Memory B cell (primary cell): ENCODE results near the gene ITIH3.

ENCODE experiments used
- ATAC-seq: fragments of 150-1000 bp; cut with Tn5 transposase; 2 replicates; pipeline ENCODE4 v1.10.0; 2021; ENCODE audit warnings: low read depth, mild to moderate bottlenecking, moderate library complexity
- DNase-seq, 2 donors: peaks; one replicate each; pipeline ENCODE4 v3.0.0; 2022; ENCODE audit warnings: low spot score in 2 of 2
- H3K27ac Mint-ChIP-seq: one replicate; pipeline ENCODE4 v1.8.0; 2022; ENCODE audit warnings: mild to moderate bottlenecking, moderate library complexity, mixed read lengths
- H3K27me3 Mint-ChIP-seq: one replicate; pipeline ENCODE4 v1.8.0; 2022; ENCODE audit warnings: mixed read lengths
- H3K36me3 Mint-ChIP-seq: one replicate; pipeline ENCODE4 v1.8.0; 2022; ENCODE audit warnings: mild to moderate bottlenecking, mixed read lengths
- H3K4me1 Mint-ChIP-seq: one replicate; pipeline ENCODE4 v1.8.0; 2022; ENCODE audit warnings: mixed read lengths
- H3K4me3 Mint-ChIP-seq: one replicate; pipeline ENCODE4 v1.8.0; 2022; ENCODE audit warnings: mild to moderate bottlenecking, moderate library complexity, mixed read lengths
- H3K9me3 Mint-ChIP-seq: one replicate; pipeline ENCODE4 v1.8.0; 2022; ENCODE audit warnings: mixed read lengths

The ITIH3 gene

GRCh38 chr3:52784931-52785590 is 9.5 kb upstream of the ITIH3 start:
- H3K9me3 Mint-ChIP-seq = no peaks in the 10 kb centered on the region
- peaks cover 5% of the 10 kb centered on the region for H3K4me1 Mint-ChIP-seq
- no peaks in the 10 kb centered on the region for H3K36me3 Mint-ChIP-seq
- peaks cover 2% of the 10 kb centered on the region for H3K27me3 Mint-ChIP-seq
- DNase-seq = no peak
- no peak overlapping the region for H3K4me3 Mint-ChIP-seq
- no peak for ATAC-seq
- H3K27ac Mint-ChIP-seq = no peak overlapping the region

DNA sequence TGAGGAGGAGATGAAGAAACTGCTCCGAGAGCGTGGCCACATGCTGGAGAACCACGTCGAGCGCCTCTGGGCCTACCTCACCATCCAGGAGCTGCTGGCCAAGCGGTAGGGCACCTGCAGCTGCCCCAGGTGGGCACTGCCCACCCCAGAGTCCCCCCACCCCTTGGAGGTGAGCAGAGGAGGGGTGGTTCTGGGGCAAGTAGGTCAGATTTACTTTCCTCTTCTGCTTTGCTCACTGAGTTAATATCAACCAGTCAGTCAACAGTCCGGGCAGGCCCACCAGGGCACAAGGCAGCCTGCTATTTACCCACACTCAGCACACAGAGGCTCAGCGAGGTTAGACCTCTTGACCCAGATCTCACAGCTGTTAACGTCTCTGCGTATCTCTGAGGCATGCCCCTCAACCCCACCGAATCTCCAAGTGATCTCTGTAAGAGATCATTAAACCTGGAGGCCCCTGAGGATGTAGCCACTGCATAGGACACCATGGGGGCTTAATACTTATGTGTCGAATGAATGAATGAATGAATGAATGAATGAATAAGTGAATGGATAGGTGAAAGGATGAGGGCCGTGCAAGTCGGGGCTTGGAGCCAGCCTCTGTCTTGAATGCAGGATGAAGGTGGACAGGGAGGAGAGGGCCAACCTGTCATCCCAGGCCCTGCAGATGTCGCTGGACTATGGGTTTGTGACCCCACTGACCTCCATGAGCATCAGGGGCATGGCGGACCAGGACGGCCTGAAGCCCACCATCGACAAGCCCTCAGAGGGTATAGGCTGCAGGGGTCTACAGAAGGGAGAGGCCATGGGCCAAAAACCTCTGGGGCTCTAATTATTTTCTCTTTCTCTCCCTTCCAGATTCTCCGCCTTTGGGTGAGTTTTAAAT is 8.0 kb upstream of the ITIH3 start:
- Mint-ChIP-seq H3K27ac (no peak overlapping the region), H3K4me3 (no peak overlapping the region)

DNA sequence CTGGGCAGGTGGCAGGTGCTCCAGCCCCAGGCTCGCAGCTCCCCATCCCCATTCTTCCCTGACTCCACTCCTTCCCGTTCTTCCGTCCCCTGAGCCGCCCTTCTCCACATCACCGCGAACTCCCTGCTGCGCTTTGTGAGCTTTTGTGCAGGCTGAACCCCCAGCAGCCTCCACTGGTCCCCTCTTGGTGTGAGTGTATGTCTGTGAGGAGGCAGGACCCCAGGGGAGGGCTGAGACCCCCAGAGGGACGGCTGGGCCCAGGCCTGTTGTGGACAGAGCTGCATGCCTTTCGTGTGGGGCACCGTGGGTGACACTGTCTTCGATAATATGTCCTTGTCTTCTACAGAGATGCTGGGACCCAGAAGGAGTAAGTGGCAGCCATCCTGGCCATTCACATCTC is 7.3 kb upstream of the ITIH3 start:
- no peak overlapping the region for H3K4me3 Mint-ChIP-seq
- H3K27me3 Mint-ChIP-seq = peaks cover 5% of the 10 kb centered on the region
- H3K9me3 Mint-ChIP-seq = no peaks in the 10 kb centered on the region
- no peak for DNase-seq
- no peaks in the 10 kb centered on the region for H3K4me1 Mint-ChIP-seq
- no peak overlapping the region for H3K27ac Mint-ChIP-seq
- no peak for ATAC-seq
- H3K36me3 Mint-ChIP-seq = no peaks in the 10 kb centered on the region

More for the DNA sequence above, 8.0 kb upstream of the ITIH3 start:
- H3K9me3 Mint-ChIP-seq = no peaks in the 10 kb centered on the region
- H3K4me1 Mint-ChIP-seq = no peaks in the 10 kb centered on the region
- H3K27me3 Mint-ChIP-seq = peaks cover 2% of the 10 kb centered on the region
- no peaks in the 10 kb centered on the region for H3K36me3 Mint-ChIP-seq
- DNase-seq = no peak
- ATAC-seq = no peak

DNA sequence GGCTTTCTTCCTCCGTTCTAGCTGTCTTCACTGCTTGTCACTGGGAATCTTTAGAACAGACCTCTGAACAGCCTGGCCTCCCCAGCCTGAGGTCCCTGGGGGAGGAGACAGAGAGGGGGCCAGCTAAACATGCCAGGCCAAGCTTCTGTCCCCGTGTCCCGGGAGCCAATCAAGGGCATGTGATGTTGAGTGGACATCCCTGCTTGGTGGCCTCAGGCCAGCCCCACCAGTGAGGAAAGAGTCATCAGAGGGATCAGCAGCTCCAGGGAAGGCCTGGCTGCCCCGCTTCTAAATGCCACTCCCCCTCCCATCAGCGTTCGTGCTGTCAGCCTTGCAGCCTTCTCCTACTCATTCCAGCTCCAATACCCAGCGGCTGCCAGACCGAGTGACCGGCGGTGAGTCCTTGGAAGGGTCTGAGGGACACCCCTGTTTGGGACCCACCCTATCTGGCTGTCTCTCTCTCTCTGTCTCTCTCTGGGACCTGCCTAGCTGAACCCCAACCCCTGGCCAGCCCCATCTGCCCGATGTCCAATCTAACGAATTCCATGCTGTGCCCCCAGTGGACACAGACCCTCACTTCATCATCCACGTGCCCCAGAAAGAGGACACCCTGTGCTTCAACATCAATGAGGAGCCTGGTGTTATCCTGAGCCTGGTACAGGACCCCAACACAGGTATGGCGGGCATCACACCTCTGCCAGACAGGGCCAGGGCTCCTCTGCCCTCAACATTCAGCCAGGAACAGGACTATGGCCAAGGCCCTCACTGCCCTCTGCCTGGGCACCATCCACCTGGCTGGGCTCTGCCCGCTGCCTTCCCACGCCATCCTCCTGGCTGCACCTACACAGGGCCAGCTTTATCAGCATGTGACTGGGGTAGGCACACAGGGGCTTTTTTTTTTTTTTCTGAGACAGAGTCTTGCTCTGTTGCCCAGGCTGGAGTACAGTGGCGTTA is 6.6 kb upstream of the ITIH3 start:
- Mint-ChIP-seq H3K27me3 (peaks cover 5% of the 10 kb centered on the region), H3K4me1 (no peaks in the 10 kb centered on the region), H3K9me3 (no peaks in the 10 kb centered on the region), H3K4me3 (no peak overlapping the region), H3K27ac (no peak overlapping the region), H3K36me3 (no peaks in the 10 kb centered on the region)
- ATAC-seq (no peak), DNase-seq (no peak)

- ATAC-seq = no peak
- Mint-ChIP-seq H3K36me3 (no peaks in the 10 kb centered on the region), H3K9me3 (no peaks in the 10 kb centered on the region), H3K4me1 (no peaks in the 10 kb centered on the region), H3K27ac (no peak overlapping the region), H3K4me3 (no peak overlapping the region), H3K27me3 (peaks cover 5% of the 10 kb centered on the region)
- DNase-seq = no peak
These were observed 5.5 kb upstream of the ITIH3 start for GRCh38 chr3:52788890-52789745.

DNA sequence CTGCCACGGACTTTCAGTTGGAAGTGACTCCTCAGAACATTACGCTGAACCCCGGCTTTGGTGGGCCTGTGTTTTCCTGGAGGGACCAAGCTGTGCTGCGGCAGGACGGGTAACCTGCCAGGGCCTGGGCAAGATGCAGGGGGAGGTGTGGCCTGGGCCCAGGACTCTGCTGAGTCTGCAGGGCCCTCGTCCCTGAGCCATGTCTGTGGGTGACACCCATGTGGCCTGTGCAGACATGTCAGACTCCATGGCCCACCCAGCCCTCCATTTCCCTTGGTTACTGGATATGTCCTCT is 4.9 kb upstream of the ITIH3 start:
- Mint-ChIP-seq H3K27ac (no peak overlapping the region), H3K4me3 (no peak overlapping the region), H3K4me1 (no peaks in the 10 kb centered on the region), H3K27me3 (peaks cover 5% of the 10 kb centered on the region), H3K36me3 (no peaks in the 10 kb centered on the region), H3K9me3 (no peaks in the 10 kb centered on the region)
- ATAC-seq (no peak), DNase-seq (no peak)

GRCh38 chr3:52790337-52790736 is 4.3 kb upstream of the ITIH3 start:
- no peak for DNase-seq
- no peaks in the 10 kb centered on the region for H3K9me3 Mint-ChIP-seq
- no peak for ATAC-seq
- peaks cover 5% of the 10 kb centered on the region for H3K27me3 Mint-ChIP-seq
- H3K4me1 Mint-ChIP-seq = no peaks in the 10 kb centered on the region
- no peaks in the 10 kb centered on the region for H3K36me3 Mint-ChIP-seq
- H3K4me3 Mint-ChIP-seq = no peak overlapping the region
- H3K27ac Mint-ChIP-seq = no peak overlapping the region

DNA sequence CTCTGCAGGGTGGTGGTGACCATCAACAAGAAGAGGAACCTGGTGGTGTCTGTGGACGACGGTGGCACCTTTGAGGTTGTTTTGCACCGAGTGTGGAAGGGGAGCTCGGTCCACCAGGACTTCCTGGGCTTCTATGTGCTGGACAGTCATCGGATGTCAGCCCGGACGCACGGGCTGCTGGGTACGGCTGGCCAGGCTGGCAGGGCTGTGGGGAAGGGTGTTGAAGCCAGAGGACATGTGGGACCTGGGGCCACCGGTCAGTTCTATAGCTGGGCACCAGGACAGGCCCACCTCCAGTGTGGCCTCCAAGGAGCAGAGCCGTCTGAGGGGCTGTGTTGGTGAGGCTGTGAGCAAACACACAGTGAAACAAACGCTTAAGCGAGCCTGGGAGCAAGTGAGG is 3.9 kb upstream of the ITIH3 start:
- ATAC-seq (no peak), DNase-seq (no peak)
- Mint-ChIP-seq H3K4me3 (no peak overlapping the region), H3K4me1 (no peaks in the 10 kb centered on the region), H3K9me3 (no peaks in the 10 kb centered on the region), H3K36me3 (no peaks in the 10 kb centered on the region), H3K27me3 (peaks cover 5% of the 10 kb centered on the region), H3K27ac (no peak overlapping the region)

- Mint-ChIP-seq H3K4me3 (no peak overlapping the region), H3K27ac (no peak overlapping the region), H3K9me3 (no peaks in the 10 kb centered on the region), H3K4me1 (no peaks in the 10 kb centered on the region), H3K27me3 (peaks cover 5% of the 10 kb centered on the region), H3K36me3 (no peaks in the 10 kb centered on the region)
- ATAC-seq (no peak), DNase-seq (no peak)
These were observed 3.2 kb upstream of the ITIH3 start for GRCh38 chr3:52791366-52791765.

- DNase-seq = no peak
- Mint-ChIP-seq H3K9me3 (no peaks in the 10 kb centered on the region), H3K4me1 (no peaks in the 10 kb centered on the region), H3K4me3 (no peak overlapping the region), H3K27me3 (peaks cover 5% of the 10 kb centered on the region), H3K27ac (no peak overlapping the region), H3K36me3 (no peaks in the 10 kb centered on the region)
- no peak for ATAC-seq
These were observed 2.7 kb upstream of the ITIH3 start for GRCh38 chr3:52791928-52792327.

DNA sequence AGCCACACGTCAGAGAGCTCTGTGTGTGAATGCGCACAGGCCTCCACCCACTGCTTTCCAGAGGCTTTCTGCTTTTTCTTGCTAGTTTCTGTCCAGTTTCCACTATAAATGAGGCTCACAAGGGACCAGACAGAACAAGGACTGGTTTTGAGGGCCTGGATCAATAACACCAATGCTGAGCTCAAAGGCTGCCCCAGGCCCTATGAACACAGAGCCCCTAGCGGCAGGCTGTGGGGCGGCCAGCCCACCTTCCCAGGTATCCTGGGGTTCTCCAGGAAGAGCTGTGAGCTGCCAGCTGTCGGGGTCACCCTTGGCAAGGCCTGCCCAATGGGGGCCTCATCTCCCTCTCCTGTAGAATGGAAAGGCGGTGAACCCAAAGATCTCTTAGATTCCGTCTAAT is 2.2 kb upstream of the ITIH3 start:
- Mint-ChIP-seq H3K27ac (no peak overlapping the region), H3K27me3 (peaks cover 5% of the 10 kb centered on the region), H3K4me1 (no peaks in the 10 kb centered on the region), H3K4me3 (no peak overlapping the region), H3K36me3 (no peaks in the 10 kb centered on the region), H3K9me3 (no peaks in the 10 kb centered on the region)
- DNase-seq (no peak), ATAC-seq (no peak)

GRCh38 chr3:52792961-52793695 is 1.5 kb upstream of the ITIH3 start:
- Mint-ChIP-seq H3K27me3 (peaks cover 5% of the 10 kb centered on the region), H3K4me1 (no peaks in the 10 kb centered on the region), H3K4me3 (no peak overlapping the region), H3K9me3 (no peaks in the 10 kb centered on the region), H3K27ac (no peak overlapping the region), H3K36me3 (no peaks in the 10 kb centered on the region)
- DNase-seq (no peak), ATAC-seq (no peak)
